Vagina (tissue), 2 donors: Measurements from ENCODE around the gene DENND1A.

Source experiments
- POLR2A ChIP-seq, 2 donors: fragments of 450-650 bp; IDR thresholded peaks; one replicate each; pipeline ENCODE4 v1.6.1; 2017; ENCODE audit warnings: antibody characterized with exemption in 2 of 2, mild to moderate bottlenecking in 2 of 2, moderate library complexity in 2 of 2
- POLR2AphosphoS5 ChIP-seq, 2 donors: sonication (generic); formaldehyde crosslinking; IDR thresholded peaks; one replicate each; pipeline ENCODE4 v1.9.0; 2017; ENCODE audit warnings: antibody characterized with exemption in 2 of 2, mild to moderate bottlenecking in 2 of 2, low read depth in 1 of 2; ENCODE audit not compliant: insufficient read depth in 1 of 2
- TF ChIP-seq, protein P1 (sequence below), 3 experiments: fragments of 450-650 bp in 2 of 3; fragments of 200-600 bp in 1 of 3; sonication (generic) in 1 of 3; IDR thresholded peaks; one replicate each; pipeline ENCODE4 v1.5.1; 2017 to 2019; ENCODE audit warnings: antibody characterized with exemption in 3 of 3, mild to moderate bottlenecking in 2 of 3, moderate library complexity in 2 of 3

DNA sequence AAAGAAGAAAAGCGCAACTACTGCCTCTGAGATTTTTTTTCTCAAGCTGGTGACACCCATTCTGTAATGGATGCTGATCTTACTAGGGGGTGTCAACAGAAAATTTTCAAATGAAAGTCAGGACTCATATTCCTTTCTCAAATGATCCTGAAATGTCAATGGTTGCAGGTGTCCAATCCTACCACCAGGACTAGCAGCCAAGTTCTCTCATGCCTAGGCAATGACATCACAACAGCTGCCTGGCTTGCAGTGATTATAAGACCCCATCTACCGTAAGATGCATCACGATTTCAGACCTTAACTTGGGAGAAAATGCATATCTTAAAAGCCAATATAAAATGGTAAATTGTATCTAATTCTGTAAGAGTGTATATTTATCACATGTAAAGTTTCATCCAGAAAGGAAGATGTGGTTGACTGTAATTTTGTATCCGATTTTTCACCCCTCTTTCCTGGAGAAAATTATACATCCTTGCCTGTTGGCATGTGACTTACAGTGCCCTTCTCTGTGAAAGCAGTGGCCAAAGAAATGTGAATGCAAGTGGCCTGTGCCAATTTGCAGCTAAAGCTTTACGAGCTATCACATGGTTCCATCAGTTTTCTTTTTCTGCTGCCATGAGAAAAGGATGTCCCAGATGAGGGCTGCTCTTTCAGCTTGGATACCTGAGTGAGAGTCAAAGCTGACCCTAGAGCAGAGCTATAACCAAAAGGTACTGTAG is 104.4 kb downstream of the DENND1A start:
- TF ChIP-seq, protein P1, sequence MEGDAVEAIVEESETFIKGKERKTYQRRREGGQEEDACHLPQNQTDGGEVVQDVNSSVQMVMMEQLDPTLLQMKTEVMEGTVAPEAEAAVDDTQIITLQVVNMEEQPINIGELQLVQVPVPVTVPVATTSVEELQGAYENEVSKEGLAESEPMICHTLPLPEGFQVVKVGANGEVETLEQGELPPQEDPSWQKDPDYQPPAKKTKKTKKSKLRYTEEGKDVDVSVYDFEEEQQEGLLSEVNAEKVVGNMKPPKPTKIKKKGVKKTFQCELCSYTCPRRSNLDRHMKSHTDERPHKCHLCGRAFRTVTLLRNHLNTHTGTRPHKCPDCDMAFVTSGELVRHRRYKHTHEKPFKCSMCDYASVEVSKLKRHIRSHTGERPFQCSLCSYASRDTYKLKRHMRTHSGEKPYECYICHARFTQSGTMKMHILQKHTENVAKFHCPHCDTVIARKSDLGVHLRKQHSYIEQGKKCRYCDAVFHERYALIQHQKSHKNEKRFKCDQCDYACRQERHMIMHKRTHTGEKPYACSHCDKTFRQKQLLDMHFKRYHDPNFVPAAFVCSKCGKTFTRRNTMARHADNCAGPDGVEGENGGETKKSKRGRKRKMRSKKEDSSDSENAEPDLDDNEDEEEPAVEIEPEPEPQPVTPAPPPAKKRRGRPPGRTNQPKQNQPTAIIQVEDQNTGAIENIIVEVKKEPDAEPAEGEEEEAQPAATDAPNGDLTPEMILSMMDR (IDR thresholded peaks at IDR 0.05), result no peak
- no peak for TF ChIP-seq POLR2AphosphoS5 (IDR thresholded peaks at IDR 0.05; ENCODE audit: insufficient read depth in 1 of 2, low read depth in 1 of 2)
- TF ChIP-seq POLR2A (IDR thresholded peaks at IDR 0.05), result no peak
